ENCODE data around the gene DNAJC18.
"Not testable (repeated sequence)": the region's sequence is repeated elsewhere in the genome, so short reads cannot be mapped to it uniquely, and the experiment has no call there.

The DNAJC18 gene

GRCh38 chr5:139401546-139401945 is 37.8 kb downstream of the DNAJC18 start:
- DNase-seq = no peak

GRCh38 chr5:139399501-139400121 is 39.7 kb downstream of the DNAJC18 start:
- DNase-seq = no peak

- DNase-seq = no peak
These were observed 41.4 kb downstream of the DNAJC18 start for GRCh38 chr5:139397921-139398320.

- DNase-seq = no peak
These were observed 42.6 kb downstream of the DNAJC18 start for GRCh38 chr5:139396691-139397090.

- no peak for DNase-seq
These were observed 43.3 kb downstream of the DNAJC18 start for GRCh38 chr5:139395844-139396640.

GRCh38 chr5:139394654-139395566 is 44.4 kb downstream of the DNAJC18 start, which contains the start of gene PROB1:
TSS of gene PROB1 (minus strand) at chr5:139395104. CDS start at chr5:139395081, 23 bp downstream.
- no peak for DNase-seq

GRCh38 chr5:139394123-139394653 is 45.1 kb downstream of the DNAJC18 start:
- DNase-seq = no peak

GRCh38 chr5:139393497-139394122 is 45.7 kb downstream of the DNAJC18 start:
- no peak for DNase-seq

- DNase-seq = peak; percentile 92
These were observed 46.4 kb downstream of the DNAJC18 start for GRCh38 chr5:139392678-139393496.

- DNase-seq = peak; percentile 44
These were observed 47.0 kb downstream of the DNAJC18 start for GRCh38 chr5:139392324-139392677.

GRCh38 chr5:139391570-139392323 is 47.6 kb downstream of the DNAJC18 start:
- DNase-seq = peak; percentile 53

- no peak for DNase-seq
These were observed 48.4 kb downstream of the DNAJC18 start for GRCh38 chr5:139390639-139391569.

- peak; percentile 83 for DNase-seq
These were observed 49.4 kb downstream of the DNAJC18 start, which contains the start of gene MZB1 for GRCh38 chr5:139389701-139390638. TSS of gene MZB1 (minus strand) at chr5:139389913. CDS start at chr5:139389856, 57 bp downstream.

- no peak for DNase-seq
These were observed 51.0 kb downstream of the DNAJC18 start for GRCh38 chr5:139388198-139388821.

- DNase-seq = no peak
These were observed 51.6 kb downstream of the DNAJC18 start for GRCh38 chr5:139387611-139388197.

- not testable (repeated sequence) for DNase-seq
These were observed 52.4 kb downstream of the DNAJC18 start for GRCh38 chr5:139386956-139387355.

GRCh38 chr5:139386050-139386438 is 53.3 kb downstream of the DNAJC18 start:
- DNase-seq = no peak

Data from stimulated activated CD8-positive, alpha-beta memory T cell treated with anti-CD3 and anti-CD28 coated beads, Interleukin-4, amount 100 ng/mL, for 48 hours (primary cell).